HCT116 (cell line): ENCODE results near the gene ZNF558. TPM values are rescaled to one million over a fixed set of nuclear protein-coding genes. Genes with fewer than 3 reads are reported as not detected.

Experiments
- ATAC-seq: fragments of 200-7000 bp; cut with Tn5 transposase; 2 replicates; pipeline ENCODE4 v1.9.1; 2020; ENCODE audit warnings: mild to moderate bottlenecking, moderate library complexity
- BruUV-seq: library from RNA; stranded (reverse); fragments of 400-500 nt; replicated peaks from 2 replicates; lab custom pipeline; 2021; lab: Mats Ljungman, UMichigan
- CTCF ChIA-PET: fragments of 300-600 bp; sonication (Branson Sonifier 250); formaldehyde crosslinking; loops from one replicate; lab custom pipeline; 2021; ENCODE audit warnings: antibody characterized with exemption; lab: Charles Lee
- POLR2A ChIA-PET: fragments of 300-600, 350-600 bp; sonication (Branson Sonifier 250); formaldehyde crosslinking; loops from one replicate; lab custom pipeline; 2021; ENCODE audit warnings: antibody characterized with exemption; lab: Charles Lee
- RAD21 ChIA-PET, 2 experiments: fragments of 300-600 bp; sonication (Branson Sonifier 250); formaldehyde crosslinking; loops; one replicate each; lab custom pipeline; 2023; ENCODE audit warnings: low total read pairs in 2 of 2; ENCODE audit not compliant: uncharacterized antibody in 2 of 2, unreplicated experiment in 2 of 2, low non-redundant PET in 1 of 2; lab: Charles Lee
- DNase-seq: peaks from one replicate; pipeline ENCODE4 v3.0.0-alpha.2; 2010; ENCODE audit warnings: low read depth, low spot score
- H2AFZ ChIP-seq: fragments of 200-600 bp; shearing (Covaris generic), sonication (generic); 2 replicates; pipeline ENCODE4 v1.6.1; 2017; ENCODE audit warnings: low read depth, mixed run types, mixed read lengths, antibody characterized with exemption, low read length; ENCODE audit not compliant: poor library complexity, severe bottlenecking
- H3K27ac ChIP-seq: 2 replicates; pipeline ENCODE4 v1.5.1; 2012; ENCODE audit warnings: low read depth, low read length
- H3K27me3 ChIP-seq: fragments of 200-600 bp; sonication (generic); 2 replicates; pipeline ENCODE4 v1.6.1; 2016; ENCODE audit warnings: mixed run types, low read length, mixed read lengths; ENCODE audit not compliant: insufficient read depth
- H3K36me3 ChIP-seq, 2 experiments: fragments of 200-500 bp in 1 of 2; fragments of 200-600 bp in 1 of 2; sonication (Bioruptor generic) in 1 of 2; sonication (generic) in 1 of 2; 2 replicates each; pipeline versions ENCODE4 v1.5.1 to v1.6.1; 2014 to 2016; ENCODE audit warnings: low read length in 2 of 2, inconsistent platforms in 1 of 2, mixed read lengths in 1 of 2, mixed run types in 1 of 2; ENCODE audit not compliant: insufficient read depth in 2 of 2, control insufficient read depth in 1 of 2
- H3K4me1 ChIP-seq, 2 experiments: fragments of 200-600 bp in 1 of 2; sonication (generic) in 1 of 2; 2 replicates each; pipeline versions ENCODE4 v1.5.1 to v1.6.1; 2012 to 2017; ENCODE audit warnings: low read length in 2 of 2, inconsistent platforms in 1 of 2, mild to moderate bottlenecking in 1 of 2, mixed read lengths in 1 of 2, mixed run types in 1 of 2, moderate library complexity in 1 of 2; ENCODE audit not compliant: insufficient read depth in 2 of 2, control insufficient read depth in 1 of 2
- H3K4me2 ChIP-seq: fragments of 200-600 bp; sonication (generic); 2 replicates; pipeline ENCODE4 v1.6.1; 2017; ENCODE audit warnings: mixed run types, low read length, mixed read lengths
- H3K4me3 ChIP-seq, 2 experiments: fragments of 200-600 bp in 1 of 2; sonication (generic) in 1 of 2; replicated peaks in 1 of 2; 2 replicates each; pipeline ENCODE4 v1.5.1; 2011 to 2016; ENCODE audit warnings: low read length in 2 of 2, control low read depth in 1 of 2, low read depth in 1 of 2, mild to moderate bottlenecking in 1 of 2, mixed read lengths in 1 of 2, mixed run types in 1 of 2
- H3K79me2 ChIP-seq: fragments of 200-600 bp; sonication (generic); 2 replicates; pipeline ENCODE4 v1.6.1; 2017; ENCODE audit warnings: mild to moderate bottlenecking, mixed run types, low read length, moderate library complexity, mixed read lengths; ENCODE audit not compliant: insufficient read depth
- H3K9ac ChIP-seq: fragments of 200-600 bp; sonication (generic); 2 replicates; pipeline ENCODE4 v1.6.1; 2016; ENCODE audit warnings: low read length, mixed read lengths
- H3K9me2 ChIP-seq: fragments of 200-600 bp; sonication (generic), shearing (Covaris generic); 2 replicates; pipeline ENCODE4 v1.6.1; 2017; ENCODE audit warnings: mixed run types, mild to moderate bottlenecking, moderate library complexity; ENCODE audit not compliant: insufficient read depth
- H3K9me3 ChIP-seq, 2 experiments: fragments of 200-500 bp in 1 of 2; fragments of 200-600 bp in 1 of 2; sonication (Bioruptor generic) in 1 of 2; sonication (generic) in 1 of 2; 2 replicates each; pipeline ENCODE4 v1.6.1; 2014 to 2017; ENCODE audit warnings: low read length in 2 of 2, mixed read lengths in 2 of 2, inconsistent platforms in 1 of 2, low read depth in 1 of 2, mild to moderate bottlenecking in 1 of 2, mixed run types in 1 of 2, moderate library complexity in 1 of 2; ENCODE audit not compliant: control insufficient read depth in 1 of 2, insufficient read depth in 1 of 2
- H4K20me1 ChIP-seq: fragments of 200-600 bp; sonication (generic), shearing (Covaris generic); 2 replicates; pipeline ENCODE4 v1.6.1; 2017; ENCODE audit warnings: mixed run types, mild to moderate bottlenecking, moderate library complexity; ENCODE audit not compliant: insufficient read depth
- ATF3 ChIP-seq: IDR thresholded peaks from 2 replicates; pipeline ENCODE4 v1.6.1; 2012
- CBX3 ChIP-seq: IDR thresholded peaks from 2 replicates; pipeline ENCODE4 v1.6.1; 2012; ENCODE audit warnings: low read depth
- CEBPB ChIP-seq: IDR thresholded peaks from 2 replicates; pipeline ENCODE4 v1.6.1; 2012; ENCODE audit warnings: low read depth
- CTCF ChIP-seq, 3 experiments: fragments of 200-600 bp in 1 of 3; sonication (generic) in 1 of 3; IDR thresholded peaks in 2 of 3; conservative IDR thresholded peaks in 1 of 3; 2 replicates each; pipeline ENCODE4 v1.5.1; 2012 to 2017; ENCODE audit warnings: low read depth in 2 of 3, low read length in 2 of 3, antibody characterized with exemption in 1 of 3, borderline replicate concordance in 1 of 3, control low read depth in 1 of 3, mild to moderate bottlenecking in 1 of 3, mixed read lengths in 1 of 3, mixed run types in 1 of 3, moderate library complexity in 1 of 3; ENCODE audit not compliant: insufficient read depth in 1 of 3
- EZH2 ChIP-seq: fragments of 200-600 bp; sonication (generic); IDR thresholded peaks from 2 replicates; pipeline ENCODE4 v1.6.1; 2017; ENCODE audit warnings: antibody characterized with exemption, mixed run types
- EZH2phosphoT487 ChIP-seq: fragments of 200-600 bp; IDR thresholded peaks from 2 replicates; pipeline ENCODE4 v1.6.1; 2018; ENCODE audit warnings: antibody characterized with exemption, borderline replicate concordance
- FOSL1 ChIP-seq: IDR thresholded peaks from 2 replicates; pipeline ENCODE4 v1.6.1; 2012; ENCODE audit warnings: low read depth
- JUND ChIP-seq: IDR thresholded peaks from 2 replicates; pipeline ENCODE4 v1.6.1; 2012
- MAX ChIP-seq: IDR thresholded peaks from 2 replicates; pipeline ENCODE4 v1.6.1; 2012
- POLR2A ChIP-seq: IDR thresholded peaks from 2 replicates; pipeline ENCODE4 v1.7.0; 2011; ENCODE audit warnings: borderline replicate concordance; ENCODE audit not compliant: insufficient read depth, insufficient read length; ENCODE audit errors: extremely low read depth
- POLR2AphosphoS5 ChIP-seq: IDR thresholded peaks from 2 replicates; pipeline ENCODE4 v1.6.1; 2011; ENCODE audit warnings: mild to moderate bottlenecking, low read depth, low read length, moderate library complexity
- RAD21 ChIP-seq: IDR thresholded peaks from 2 replicates; pipeline ENCODE4 v1.6.1; 2012; ENCODE audit warnings: low read depth, mild to moderate bottlenecking
- REST ChIP-seq: IDR thresholded peaks from 2 replicates; pipeline ENCODE4 v1.6.1; 2012; ENCODE audit warnings: low read depth
- SIN3A ChIP-seq: IDR thresholded peaks from 2 replicates; pipeline ENCODE4 v1.6.1; 2012; ENCODE audit warnings: low read depth
- SP1 ChIP-seq: IDR thresholded peaks from 2 replicates; pipeline ENCODE4 v1.6.1; 2012; ENCODE audit warnings: low read depth
- ZBTB33 ChIP-seq: IDR thresholded peaks from 2 replicates; pipeline ENCODE4 v1.6.1; 2011; ENCODE audit warnings: mild to moderate bottlenecking, low read length, moderate library complexity; ENCODE audit not compliant: insufficient replicate concordance; ENCODE audit errors: extremely low read depth
- ZFX ChIP-seq: fragments of 450-650 bp; IDR thresholded peaks from 2 replicates; pipeline ENCODE4 v1.6.1; 2017
- ZNF274 ChIP-seq: fragments of 200-500 bp; sonication (Bioruptor generic); IDR thresholded peaks from 2 replicates; pipeline ENCODE4 v1.6.1; 2014; ENCODE audit warnings: mild to moderate bottlenecking, low read depth, low read length, inconsistent platforms
- intact Hi-C: fragments of 100-400 bp; cut with micrococcal nuclease; formaldehyde crosslinking; loops from 2 replicates; pipeline ENCODE4 v1.10.0; 2022
- total RNA-seq: library from RNA; stranded (reverse); gene quantifications from one replicate; pipeline ENCODE4 v1.2.1, GENCODE V29; 2021; ENCODE audit not compliant: unreplicated experiment

ZNF558 gene
- total RNA-seq, 1 experiment from 2014 or later = 34.2 TPM

- TF ChIP-seq CTCF (IDR thresholded peaks at IDR 0.05 in 2 of 3, conservative IDR thresholded peaks at IDR 0.05 in 1 of 3; ENCODE audit: borderline replicate concordance in 1 of 3, insufficient read depth in 1 of 3, low read depth in 2 of 3, low read length in 2 of 3) = no peak
- no peak for TF ChIP-seq POLR2AphosphoS5
- no peak for TF ChIP-seq EZH2phosphoT487
Observed at GRCh38 chr19:8877854-8878705, 46.0 kb upstream of the ZNF558 start (continued).

- Histone ChIP-seq H3K4me1 (no peaks in the 10 kb centered on the region), H3K4me2 (no peak overlapping the region), H3K9ac (no peak overlapping the region), H3K36me3 (no peaks in the 10 kb centered on the region), H2AFZ (no peak overlapping the region), H3K4me3 (no peak overlapping the region), H3K9me2 (no peaks in the 10 kb centered on the region), H3K79me2 (no peaks in the 10 kb centered on the region), H3K27me3 (no peaks in the 10 kb centered on the region), H3K27ac (no peak overlapping the region), H3K9me3 (no peaks in the 10 kb centered on the region), H4K20me1 (no peaks in the 10 kb centered on the region)
- ChIA-PET POLR2A (no interaction called here), CTCF (no interaction called here), RAD21 (no interaction called here)
- BruUV-seq = no TSS peak
- DNase-seq = no peak
- intact Hi-C loops = no loop called here
- ATAC-seq = no peak
- TF ChIP-seq CEBPB (no peak), FOSL1 (no peak), SP1 (no peak), POLR2AphosphoS5 (no peak), ZNF274 (no peak), ATF3 (no peak), ZFX (no peak), REST (no peak), POLR2A (no peak), SIN3A (no peak), JUND (no peak), MAX (no peak), ZBTB33 (no peak), RAD21 (no peak), EZH2 (no peak), CBX3 (no peak), EZH2phosphoT487 (no peak)
Observed at GRCh38 chr19:8866344-8866743, 34.2 kb upstream of the ZNF558 start.
